GM12873 (cell line): ENCODE results near the gene KDM2A.

Source experiments
- TF ChIP-seq, protein P1 (sequence below): IDR thresholded peaks from 2 replicates; pipeline ENCODE4 v1.5.1; 2012; ENCODE audit warnings: low read depth, mild to moderate bottlenecking, moderate library complexity, low read length, control low read depth; ENCODE audit not compliant: insufficient read depth; ENCODE audit errors: missing control alignments

KDM2A gene

GRCh38 chr11:67253872-67254624 is 135.0 kb downstream of the KDM2A start:
- TF ChIP-seq, protein P1, sequence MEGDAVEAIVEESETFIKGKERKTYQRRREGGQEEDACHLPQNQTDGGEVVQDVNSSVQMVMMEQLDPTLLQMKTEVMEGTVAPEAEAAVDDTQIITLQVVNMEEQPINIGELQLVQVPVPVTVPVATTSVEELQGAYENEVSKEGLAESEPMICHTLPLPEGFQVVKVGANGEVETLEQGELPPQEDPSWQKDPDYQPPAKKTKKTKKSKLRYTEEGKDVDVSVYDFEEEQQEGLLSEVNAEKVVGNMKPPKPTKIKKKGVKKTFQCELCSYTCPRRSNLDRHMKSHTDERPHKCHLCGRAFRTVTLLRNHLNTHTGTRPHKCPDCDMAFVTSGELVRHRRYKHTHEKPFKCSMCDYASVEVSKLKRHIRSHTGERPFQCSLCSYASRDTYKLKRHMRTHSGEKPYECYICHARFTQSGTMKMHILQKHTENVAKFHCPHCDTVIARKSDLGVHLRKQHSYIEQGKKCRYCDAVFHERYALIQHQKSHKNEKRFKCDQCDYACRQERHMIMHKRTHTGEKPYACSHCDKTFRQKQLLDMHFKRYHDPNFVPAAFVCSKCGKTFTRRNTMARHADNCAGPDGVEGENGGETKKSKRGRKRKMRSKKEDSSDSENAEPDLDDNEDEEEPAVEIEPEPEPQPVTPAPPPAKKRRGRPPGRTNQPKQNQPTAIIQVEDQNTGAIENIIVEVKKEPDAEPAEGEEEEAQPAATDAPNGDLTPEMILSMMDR: no peak

DNA sequence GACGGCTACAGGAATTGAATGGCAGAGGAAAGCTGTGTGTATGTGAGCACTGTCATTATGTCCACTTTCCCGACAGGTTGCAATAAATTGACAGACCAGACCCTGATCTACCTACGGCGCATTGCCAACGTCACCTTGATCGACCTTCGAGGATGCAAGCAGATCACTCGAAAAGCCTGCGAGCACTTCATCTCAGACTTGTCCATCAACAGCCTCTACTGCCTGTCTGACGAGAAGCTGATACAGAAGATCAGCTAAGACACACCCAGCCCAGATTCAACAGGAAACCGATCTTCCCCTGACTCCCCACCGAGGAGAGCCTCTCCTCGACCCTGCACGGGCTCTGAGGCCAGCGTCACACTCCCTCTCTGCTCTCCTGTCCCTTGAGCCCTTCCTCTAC is 135.7 kb downstream of the KDM2A start:
- TF ChIP-seq, protein P1: no peak

DNA sequence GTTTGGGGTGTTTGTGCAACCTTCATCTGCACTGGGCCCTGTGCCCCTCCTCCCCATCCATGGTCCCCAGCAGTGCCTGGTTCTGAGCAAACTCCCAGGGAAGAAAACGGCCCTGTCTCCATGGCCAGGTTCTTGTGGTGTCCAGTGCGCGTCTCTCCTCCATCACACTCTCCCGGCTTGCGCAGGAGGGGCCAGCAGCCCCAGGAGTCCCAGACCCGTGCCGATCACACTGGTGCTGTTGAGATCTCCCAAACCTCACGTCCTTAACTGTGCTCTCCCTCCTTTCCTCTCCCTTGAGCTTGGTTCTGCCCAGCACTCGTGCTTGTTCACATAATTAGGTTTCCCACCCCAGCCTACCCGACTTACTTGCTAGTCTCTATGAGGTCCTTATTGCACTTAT is 136.3 kb downstream of the KDM2A start:
- TF ChIP-seq, protein P1: no peak

GRCh38 chr11:67255864-67256263 is 136.8 kb downstream of the KDM2A start:
- TF ChIP-seq, protein P1: no peak

DNA sequence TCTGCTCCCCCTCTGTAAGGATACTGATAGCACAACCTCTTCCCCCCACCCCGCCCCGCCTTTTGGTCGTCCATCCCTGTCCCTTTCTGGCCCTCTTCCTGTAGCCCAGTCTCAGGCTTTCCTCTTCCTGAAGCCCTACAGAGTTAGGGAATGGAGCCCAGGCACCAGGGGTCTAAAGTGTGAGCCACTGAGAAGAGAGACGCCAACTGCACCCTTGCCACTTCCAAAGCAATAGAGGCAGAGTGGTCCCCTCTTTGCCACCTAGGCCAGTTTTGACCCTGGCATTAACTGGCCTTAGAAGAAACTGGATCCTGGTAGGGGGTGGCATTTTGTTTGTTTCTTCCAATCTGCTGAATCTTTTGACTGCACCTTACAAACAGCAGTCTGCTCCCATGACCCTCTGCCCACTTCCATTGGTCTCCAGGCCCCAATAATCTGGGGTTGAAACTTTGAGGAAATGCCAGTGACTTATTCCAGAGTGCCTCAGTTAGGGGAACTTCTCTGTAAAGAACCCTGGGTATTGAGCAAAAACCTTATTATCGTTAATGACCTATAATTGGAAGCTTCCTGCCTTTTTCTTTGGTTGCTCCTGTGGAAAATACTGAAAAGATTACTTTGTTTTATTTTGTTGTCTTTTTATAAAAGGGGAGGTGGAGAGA is 137.5 kb downstream of the KDM2A start:
- TF ChIP-seq, protein P1: no peak

DNA sequence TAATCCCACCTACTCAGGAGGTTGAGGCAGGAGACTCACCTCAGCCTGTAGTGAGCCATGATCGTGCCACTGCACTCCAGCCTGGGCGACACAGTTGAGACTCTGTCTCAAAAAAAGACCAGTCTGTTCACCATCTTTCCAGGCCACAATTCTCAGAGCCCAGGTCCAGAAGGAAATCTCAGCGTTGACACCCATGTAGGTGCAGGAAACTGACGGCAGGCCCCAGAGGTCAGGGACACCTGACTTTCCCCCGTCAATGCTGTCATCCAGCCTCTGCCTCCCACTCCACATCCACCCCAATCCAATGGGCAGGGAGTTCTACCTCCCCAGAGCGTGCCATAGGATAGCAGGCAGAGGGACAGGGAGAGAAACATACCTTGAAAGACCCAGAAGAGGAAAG is 141.3 kb downstream of the KDM2A start:
- TF ChIP-seq, protein P1: no peak

DNA sequence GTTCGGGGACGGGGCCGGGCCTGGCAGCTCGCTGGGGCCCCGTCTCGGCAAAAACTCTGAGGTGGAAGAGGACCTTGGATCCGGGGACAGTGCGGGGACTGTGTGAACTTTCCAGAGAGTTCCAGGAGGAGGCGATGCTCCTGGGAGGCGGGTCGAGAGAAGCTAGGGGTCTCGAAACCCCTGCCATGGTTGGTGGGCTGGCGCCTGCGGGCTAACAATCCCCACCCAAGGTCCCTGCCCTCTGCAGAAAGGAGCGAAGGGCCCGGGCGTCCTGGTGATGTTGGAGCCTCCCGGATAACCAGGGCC is 142.5 kb downstream of the KDM2A start:
- TF ChIP-seq, protein P1: peak; percentile 16
